Right kidney (tissue), 1 donor: ENCODE measurements around the gene TGM2.
A peak's percentile ranks its signal among the peaks of the same experiment; 100 is the strongest.

ENCODE experiments used
- DNase-seq: peaks from one replicate; pipeline ENCODE4 v3.0.0-alpha.2; 2016

TGM2 gene

DNA sequence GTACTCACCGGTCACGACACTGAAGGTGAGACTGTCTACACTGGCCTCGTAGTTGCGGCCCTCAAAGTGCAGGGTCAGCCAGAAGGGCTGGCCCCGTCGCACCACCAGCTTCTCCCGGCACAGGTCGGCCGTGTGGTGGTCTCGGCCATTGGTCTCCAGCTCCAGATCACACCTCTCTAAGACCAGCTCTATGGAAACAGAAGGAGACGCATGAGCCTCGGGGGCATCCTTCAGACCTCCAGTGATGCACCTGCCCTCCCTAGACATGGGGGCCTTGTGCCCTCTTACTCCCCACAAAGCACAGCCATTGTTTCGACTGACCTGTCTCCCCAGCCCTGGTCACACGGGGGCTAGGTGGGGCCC is 3.7 kb downstream of the TGM2 start:
- DNase-seq: no peak

DNA sequence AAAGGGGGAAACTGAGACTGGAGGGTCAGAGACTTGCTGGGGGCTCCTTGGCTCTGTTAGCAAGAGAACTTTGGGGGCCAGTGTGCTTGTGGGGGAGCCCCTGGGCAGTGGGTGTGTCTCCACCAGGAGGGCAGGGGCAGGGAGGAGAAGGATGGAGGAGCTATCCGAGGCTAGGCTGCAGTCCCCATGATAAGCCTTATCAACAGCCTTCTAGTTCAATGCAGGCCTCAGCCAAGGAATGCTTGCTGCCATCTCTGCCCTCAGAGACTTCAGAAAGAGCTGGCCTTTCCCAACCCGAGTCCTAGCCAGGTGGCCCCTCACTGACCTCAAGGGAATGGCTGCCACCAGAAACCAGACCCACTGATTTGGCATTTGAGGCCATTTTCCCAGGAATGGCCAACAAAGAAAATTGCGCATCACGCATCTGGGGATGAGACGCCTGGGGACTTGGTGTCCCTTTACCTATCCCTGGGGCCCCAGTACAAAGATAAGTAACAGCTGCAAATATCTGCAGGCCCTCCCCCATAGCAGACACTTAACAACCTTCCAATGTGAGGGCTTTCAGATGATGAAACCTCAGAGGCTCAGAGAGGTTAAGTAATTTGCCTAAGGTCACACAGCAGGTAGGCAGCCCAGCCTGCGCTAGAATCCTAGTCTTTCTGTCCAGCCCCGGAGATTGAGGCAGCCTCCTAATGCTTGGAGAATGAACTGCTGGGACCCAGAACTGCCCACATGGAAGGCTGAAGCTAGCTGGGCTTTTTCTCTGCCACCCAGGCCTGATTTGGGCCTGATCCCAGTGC is 4.9 kb downstream of the TGM2 start:
- DNase-seq: no peak

DNA sequence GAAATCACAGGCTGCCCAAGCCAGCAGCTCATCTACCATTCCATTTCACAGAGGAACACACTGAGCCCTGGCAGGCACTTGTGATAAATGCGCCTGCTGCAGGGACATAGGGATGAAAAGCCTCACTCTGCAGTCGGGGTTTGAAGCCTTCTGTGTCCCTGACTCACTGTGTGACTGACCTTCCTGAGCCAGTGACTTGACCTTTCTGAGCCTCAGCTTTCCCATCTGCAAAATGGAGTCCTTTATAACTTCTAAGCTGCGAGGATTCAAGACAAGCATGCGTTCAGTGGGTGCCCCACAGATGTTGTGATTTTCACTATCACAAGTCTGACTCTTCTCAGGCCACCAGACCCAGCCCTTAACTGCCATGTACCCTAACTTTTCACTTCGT is 5.5 kb downstream of the TGM2 start:
- DNase-seq: no peak

DNA sequence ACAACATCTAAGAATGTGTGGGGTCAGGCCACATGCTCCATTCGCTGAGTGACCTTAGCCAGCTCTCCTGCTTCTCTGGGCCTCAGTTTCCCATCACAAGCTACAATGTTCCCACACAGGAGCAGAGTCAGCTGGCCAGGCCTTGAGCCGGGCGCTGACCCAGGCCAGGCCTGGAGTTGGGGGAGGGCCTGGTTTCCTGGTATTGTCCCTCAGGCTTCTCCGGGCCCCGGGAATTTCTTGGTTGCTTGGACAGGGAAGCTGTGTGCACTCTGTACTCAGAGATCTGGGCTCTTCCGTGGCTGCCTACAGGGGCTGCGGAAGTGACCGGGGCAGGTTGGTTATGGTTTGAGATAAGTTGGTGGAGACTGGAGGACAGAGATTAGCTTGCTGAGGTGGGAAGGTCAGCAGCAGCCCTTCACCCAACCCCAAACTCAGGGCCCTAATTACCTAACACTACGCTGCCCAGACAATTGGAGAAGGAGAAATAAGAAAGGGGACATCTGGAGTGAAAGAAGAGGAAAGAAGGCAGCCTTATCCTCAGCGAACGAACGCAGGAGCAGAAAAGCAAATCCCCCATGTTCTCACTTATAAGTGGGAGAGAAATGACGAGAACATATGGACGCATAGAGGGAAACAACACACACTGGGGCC is 6.2 kb downstream of the TGM2 start:
- DNase-seq: no peak

DNA sequence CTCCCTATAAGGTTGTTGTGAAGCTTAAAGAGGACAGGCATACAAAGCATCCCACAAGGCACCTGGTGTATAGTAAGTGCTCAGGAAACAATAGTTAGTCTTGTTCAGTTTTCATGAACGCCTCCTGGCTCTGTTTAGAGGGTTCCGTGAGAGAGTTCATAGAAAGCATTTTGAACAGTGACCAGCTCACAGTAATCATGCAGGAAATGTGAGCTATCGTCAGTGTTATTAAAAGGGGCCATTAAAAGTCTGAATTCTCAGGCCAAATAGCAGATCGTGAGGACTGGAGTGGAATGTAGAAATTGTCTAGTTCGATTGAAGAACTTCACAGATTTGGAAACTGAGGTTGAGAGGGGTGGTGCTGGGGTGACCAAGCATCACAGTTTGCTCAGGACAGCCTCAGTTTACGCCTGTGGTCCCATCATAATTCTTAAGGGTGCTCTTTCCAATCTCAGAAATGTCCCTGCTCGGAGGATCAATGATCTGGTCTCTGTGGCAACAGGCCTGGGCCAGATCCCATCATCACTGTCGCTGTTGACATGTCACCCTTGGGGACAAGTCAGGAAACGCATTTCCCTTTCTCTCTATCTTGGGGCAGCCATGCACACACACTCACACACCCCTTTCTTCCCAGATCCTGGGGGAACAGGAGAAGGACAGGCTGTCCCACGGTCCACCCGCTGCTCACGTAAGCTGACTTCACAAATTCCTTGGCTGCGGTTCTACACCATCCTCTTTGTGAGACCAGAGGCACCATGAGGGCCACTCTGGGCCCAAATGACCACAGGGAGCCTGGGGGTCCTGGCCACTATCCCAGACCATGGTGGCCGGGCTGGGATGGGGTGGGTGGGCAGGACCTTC is 7.2 kb downstream of the TGM2 start:
- DNase-seq: no peak

DNA sequence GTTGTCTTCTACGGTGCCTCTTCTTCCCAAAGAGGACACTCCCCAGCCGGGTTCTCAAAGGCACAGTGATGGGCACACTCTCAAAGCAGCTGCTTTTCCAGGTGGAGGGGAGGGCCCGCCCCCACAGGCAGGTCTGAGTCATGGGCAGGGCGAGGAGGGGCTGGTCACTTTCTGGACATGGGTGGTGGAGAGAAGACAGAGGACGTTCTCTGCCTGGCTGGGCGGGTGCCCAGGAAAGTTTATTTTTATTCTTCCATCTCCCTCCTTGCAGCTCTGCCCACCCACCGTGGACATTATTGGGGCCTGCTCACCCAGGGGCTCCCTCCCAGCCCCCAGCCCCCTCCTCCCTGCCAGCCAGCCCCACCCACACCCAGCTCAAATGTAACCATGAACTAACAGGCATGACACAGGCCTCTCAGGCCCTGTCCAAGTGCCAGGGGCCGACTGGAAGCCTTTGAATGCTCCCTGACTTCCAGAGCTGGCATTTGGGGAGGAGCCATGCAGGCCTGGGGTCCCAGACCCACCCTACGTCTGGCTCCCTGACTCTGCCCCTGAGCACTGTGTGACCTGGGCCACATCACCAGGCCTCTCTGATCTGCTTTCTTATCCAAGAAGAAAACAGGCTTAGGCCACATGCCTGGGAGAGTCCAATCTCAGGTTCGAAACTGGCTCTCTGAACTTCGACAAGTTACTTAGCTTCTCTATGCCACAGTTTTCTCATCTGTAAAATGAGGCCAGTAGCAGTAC is 8.0 kb downstream of the TGM2 start:
- DNase-seq: no peak

DNA sequence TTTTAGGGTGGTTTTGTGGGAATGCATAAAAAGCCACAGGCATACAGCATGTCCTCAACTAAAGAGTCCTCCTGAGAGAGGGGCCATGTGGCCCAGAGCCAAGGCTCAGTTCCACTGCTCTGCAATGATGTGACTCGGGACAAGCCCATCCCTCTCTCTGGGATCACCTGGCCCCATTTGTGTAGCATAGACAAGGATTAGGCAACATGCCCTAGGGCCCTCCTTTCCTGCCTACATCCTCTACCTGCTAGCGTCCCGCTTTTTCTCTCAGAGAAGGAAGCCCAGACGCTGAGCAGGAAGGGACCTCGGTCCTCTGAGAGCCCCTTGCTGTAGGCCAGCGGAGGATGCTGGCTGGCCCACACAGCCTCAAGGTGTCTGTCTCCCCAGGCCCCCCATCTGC is 8.8 kb downstream of the TGM2 start:
- no peak for DNase-seq

DNA sequence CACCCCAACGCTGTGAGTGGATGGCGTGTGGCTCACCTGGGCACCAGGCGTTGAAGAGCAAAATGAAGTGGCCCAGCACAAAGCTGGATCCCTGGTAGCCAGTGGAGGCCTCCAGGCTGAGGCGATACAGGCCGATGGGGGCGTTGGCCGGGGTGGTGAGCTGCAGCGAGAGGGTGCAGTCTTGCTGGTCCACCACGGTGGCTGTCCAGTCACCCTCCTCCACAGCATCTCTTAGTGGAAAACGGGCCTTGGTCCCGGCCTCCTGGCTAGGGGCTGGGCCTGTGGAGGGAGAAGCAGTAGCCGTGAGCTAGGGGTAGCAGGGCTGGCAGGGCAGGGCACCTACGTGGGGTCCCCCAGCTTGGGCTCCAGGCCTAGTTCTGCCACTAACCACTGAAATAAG is 9.3 kb downstream of the TGM2 start:
- DNase-seq: no peak

DNA sequence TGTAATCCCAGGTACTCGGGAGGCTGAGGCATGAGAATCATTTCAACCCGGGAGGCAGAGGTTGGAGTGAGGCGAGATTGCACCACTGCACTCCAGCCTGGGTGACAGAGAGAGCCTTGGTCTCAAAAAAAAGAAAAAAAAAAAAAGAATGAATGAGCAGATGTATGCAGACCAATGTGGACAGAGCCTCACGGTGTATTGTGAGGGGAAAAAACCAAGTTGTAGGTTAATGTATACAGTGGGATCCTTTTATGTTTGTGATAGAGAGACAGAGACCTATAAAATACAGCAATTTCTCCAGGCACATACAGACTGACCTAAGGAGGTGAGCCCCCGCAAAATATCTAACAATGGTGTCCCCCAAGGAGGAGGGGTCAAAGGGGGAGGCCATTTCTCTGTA is 11.7 kb downstream of the TGM2 start:
- no peak for DNase-seq

DNA sequence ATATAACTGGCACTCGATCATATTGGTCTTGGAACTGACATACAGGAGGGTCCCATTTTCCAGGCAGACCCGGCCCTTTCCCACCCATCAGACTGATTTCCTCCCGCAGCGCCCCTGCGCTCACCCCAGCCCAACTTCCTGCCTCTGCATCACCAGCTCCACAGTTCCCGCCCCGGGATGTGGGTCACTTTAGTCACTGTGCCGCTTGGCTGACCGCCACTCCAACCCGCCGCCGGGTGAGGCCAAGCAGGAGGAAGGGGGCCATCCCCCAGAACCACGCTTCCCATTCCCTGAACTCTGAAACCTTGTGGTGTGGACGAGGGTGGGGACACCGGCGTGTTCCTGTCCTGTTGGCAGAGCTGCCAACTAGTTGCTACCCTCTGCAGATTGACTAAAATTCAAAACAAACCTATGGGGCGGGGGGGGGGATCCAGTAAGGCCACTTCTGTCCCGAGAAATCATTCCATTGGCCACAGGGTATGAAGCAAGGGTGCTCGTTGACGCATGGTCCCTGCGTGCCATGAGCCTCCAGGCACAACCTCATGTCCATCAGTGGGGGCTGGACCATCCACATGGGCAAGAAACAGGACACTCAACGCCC is 12.3 kb downstream of the TGM2 start:
- DNase-seq: no peak

DNA sequence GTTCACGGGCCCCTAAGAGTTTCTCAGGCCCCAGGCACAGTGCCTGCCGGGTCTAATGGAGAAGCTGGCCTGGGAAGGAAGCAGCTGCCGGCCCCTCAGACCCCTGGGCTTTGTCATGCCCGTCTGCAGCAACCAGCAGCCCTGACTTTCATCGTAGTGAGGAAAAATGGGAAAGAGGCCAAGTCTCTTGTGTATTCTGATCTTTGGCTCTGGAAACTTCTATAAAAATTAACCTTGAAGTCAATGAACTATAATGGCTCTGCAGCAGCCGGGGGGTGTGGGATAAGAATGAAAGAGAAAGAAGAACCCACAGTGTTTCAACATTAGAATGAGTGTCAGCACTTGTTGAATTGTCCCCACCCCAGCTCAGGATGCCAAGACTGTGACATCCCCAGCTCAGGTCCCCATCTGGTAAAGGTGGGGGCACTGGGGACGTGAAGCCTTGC is 12.9 kb downstream of the TGM2 start:
- DNase-seq: peak; percentile 82

DNA sequence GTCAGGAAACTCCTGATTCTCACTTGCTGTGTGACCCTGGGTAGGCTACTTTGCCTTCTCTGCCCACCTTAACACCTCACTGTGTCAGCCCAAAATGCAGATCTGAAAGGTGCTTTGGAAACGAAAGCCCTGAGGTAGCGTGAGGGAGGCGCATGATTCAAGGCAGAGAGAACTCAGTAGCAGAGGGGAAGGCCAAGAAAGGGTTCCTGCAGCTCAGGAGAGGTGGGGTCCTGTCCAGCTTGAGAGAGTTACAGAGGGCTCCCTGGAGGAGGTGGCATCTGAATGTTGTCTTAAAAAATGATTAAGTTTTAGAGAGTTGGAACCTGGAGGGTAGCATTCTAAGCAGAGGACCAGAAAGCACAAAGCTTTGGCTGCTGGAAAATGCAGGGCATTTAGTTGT is 13.6 kb downstream of the TGM2 start:
- no peak for DNase-seq

DNA sequence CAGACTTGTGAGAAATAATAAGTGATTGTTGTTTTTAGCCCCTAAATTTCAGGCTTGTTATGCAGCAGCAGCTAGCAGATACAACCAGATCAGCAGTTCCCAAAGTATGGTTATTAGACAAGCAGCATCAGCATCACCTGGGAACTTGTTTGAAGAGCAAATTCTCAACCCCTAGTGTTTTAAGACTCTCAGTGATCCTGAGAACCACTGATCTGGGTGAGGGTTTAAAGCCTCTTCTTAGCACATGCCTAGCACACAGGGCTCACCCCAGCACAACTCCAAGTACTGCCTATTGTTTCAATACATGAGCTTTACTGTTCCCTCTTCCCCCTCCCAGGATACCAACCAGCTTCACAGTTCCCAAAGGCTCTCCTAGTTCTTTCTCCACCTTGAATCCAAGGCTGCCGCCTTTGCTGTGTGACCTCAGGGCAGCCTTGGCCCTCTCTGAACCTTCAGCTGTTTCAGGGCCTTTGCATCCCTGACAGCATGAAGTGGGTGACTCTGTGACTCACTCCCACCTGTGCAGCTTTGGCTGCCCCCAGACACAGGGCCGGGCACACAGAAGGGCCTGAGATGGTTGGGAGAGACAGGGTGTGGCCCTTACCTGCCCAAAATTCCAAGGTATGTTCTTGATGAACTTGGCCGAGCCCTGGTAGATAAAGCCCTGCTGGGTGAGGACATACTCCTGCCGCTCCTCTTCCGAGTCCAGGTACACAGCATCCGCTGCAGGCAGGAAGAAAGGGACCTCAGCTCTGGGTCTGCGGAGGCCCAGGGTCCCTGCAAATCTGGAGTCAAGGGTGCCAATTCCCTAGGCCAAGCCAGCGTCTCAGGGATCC is 14.5 kb downstream of the TGM2 start:
- DNase-seq: no peak

DNA sequence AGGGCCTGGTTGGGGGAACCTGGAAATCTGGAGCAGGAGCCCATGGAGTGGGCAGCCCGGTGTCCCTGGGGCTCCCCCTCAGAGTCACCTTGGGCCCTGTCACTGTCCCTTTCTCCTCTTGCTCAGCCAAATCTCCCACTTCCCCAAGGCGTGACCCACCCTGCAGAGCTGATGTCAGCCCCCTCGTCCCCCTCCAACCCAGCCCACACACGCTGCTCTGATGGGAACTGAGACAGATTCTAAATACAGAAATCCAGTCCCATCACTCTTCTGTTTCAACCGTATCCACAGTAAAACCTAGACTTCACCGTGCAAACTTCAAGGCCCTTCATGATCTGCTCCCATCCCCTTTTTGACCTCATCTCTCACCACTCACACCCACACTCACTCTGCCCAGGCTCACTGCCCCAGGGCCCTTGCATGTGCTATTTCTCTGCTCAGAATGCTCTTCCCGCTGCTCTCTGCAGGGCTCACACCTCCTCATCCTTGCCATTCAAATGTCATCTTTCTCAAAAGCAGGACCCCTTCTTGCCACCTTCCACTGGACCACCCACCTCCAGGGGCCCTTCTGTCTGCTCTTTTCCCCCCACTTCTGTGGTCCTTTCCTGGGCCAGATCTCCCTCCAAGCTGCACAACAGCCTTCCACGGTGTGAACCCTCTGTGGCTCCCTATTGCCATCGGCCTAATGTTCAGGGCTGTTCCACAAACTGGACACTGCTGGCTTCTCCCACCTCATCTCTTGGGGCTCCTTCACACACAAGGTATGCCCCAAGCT is 16.6 kb downstream of the TGM2 start:
- DNase-seq: no peak

DNA sequence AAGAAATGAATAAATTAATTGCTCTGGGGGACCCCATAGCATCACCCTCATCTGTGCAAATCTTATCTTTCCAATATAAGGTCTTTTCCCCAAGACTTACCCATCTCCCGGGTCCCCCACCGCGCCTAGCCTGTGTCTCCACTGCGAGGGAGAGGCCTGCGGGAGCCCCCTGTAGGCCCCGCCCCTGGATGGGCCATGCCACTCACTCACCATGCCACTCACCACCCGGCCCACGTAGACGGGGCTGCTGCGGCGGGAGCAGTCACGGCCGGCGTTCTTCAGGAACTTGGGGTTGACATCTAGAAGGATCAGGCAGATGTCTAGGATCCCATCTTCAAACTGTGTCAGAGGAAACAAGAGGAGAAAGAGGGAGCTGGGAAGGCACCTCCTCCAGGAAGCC is 17.3 kb downstream of the TGM2 start:
- no peak for DNase-seq

DNA sequence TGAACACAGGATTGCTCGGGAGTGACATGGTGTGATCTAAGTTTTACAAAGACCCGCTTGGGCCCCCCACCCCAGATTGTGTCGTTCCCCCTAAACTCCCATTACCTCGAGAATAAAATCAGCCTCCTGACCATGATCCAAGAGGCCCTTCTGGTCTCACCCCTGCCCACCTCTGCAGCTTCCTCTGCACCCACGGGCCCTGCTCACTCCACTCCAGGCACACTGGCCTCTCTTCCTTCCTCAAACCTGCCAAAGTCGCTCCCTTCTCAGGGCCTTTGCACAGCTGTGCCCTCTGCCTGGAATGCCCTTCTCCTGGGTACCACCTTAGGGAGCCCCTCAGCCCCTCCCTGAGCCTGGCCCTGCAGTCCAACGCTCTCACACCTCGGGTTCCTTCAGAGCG is 17.9 kb downstream of the TGM2 start:
- no peak for DNase-seq

DNA sequence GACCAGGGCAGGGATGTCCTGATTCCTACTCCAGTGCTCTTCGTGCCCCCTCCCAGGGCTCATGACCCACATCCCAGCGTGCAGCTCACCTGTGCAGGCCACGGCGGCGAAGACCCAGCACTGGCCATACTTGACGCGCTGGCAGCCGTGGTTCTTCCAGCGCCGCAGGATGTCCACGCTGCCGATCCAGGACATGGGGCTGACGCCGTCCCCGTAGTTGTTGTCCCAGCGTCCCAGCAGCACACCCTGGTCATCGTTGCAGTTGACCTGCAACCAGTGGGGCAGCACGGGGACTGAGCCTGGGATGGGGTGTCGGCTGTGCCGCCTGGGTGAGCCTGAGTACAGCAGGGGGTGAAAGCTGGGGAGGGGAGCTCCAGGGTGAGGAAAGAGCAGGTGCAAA is 18.4 kb downstream of the TGM2 start:
- no peak for DNase-seq

DNA sequence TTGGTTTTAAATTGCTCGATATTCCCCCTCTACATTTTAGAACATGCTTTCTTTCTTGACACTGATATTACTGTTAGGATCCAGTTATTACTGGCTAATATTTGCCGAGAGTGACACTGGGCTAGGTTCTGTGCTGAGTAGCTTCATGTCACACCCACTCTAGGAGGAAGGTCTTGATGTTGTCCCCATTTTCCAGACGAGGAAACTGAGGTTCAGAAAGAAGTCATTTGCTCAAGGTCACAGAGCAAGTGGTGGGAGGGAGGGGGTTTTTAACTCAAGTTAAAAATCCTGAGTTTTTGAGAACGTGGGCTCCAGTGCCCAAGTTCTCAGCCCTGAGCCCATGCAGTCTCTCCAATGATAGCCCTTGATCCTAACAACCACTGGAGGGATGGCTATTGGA is 18.9 kb downstream of the TGM2 start:
- DNase-seq: no peak

DNA sequence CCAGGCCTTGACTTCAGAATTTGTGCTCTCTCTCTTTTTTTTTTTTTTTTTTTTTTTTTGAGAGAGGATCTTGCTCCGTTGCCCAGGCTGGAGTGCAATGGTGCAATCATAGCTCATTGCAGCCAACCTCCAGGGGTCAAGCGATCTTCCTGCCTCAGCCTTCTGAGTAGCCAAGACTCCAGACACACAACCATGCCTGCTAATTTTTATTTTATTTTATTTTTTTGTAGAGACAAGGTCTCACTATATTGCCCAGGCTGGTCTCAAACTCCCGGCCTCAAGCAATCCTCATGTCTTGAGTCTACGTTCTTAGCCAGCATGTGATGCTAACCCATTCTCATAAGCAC is 19.4 kb downstream of the TGM2 start:
- no peak for DNase-seq

DNA sequence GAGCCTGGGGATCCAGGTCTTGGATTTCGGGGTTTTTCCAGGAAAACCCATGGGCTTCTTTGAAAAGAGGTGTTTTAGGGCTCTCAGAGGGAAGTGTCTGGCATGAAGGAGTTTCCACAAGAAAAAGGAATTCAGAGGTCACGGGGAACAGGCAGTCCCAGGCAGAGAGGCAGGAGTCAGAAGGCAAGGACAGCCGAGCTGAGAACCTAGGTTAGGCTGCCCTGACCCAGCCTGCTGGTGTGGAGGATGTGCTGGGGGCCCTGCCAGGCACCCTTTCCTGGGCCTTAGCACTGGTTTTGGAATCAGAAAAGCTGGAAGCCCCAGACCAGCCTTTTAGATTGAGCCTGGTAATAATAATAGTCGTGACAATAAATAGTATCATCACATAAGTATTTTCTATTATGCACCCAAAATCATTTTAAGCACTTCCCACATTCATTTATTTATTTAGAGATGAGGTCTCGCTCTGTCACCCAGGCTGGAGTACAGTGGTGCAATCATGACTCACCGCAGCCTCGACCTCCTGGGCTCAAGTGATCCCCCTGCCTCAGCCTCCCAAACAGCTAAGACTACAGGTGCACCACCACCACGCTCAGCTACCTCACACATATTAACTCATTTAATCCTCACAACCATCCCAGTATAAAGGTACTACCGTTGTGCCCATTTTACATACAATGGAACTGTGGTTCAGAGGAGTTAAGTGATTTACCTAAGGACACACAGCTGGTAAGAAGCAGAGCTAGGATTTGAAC is 19.9 kb downstream of the TGM2 start:
- no peak for DNase-seq
